T-helper 1 cell (primary cell): ENCODE data around the gene NTRK3.

ENCODE experiments used
- DNase-seq, 5 donors: peaks; one replicate each; pipeline ENCODE4 v3.0.0-alpha.2; 2012 to 2020

The NTRK3 gene

GRCh38 chr15:88257311-88258092 lies 963 bp upstream of the NTRK3 start:
- no peak for DNase-seq

DNA sequence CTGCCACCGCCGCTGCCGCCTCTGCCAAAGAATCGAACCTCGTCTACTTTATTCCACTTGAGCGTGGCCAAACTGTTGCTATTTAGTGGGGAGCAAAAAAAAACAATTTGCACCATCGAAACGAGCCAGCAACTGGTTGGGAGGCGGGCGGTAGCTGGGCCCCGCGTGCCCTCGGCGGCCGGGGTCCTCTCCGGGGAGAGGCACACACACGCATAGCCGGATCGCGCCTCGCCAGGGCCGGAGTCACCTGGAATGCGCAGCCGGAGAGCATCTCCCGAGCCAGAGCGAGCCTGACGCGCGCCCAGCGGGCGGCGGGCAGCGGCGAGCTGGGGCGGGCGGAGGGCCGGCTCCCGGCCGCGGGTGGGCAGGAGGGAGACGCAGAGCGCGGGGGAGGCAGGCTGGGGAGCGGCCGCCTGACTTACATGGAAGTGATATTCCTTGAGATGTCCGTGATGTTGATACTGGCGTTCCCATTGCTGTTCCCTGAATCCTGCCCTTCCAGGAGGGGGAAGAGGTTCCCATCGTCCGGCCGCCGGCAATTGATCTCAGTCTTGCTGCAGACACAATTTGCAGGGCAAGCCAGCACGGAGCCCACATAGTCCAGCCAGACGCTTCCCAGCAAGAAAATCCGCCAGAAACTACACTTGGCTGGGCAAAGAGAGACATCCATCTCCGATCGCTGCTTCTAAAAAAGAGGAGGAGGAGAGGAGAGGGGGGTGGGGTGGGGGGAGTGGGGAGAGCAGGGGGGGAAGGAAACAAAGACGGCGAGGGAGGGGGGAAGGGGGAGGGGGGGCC lies 858 bp downstream of the NTRK3 start:
- DNase-seq: no peak

DNA sequence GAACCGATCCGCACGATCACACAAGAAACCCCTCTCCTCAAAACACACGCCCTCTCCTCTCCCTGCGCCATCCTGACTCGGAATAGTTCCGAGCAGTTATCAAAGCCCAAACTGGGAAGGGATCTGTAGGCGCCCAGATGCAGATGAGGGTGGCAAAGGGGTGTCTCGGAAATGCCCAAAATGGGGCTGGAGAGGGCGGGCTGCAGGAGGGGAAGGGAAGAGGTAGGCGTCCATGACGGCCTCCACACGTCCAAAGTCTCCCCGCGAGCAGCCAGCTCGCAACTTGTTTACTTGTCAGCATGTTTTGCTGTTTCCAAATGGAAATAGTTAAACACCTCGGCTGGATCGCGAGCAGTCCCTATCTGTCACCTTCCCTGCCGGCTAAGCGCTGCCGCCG lies 1.5 kb downstream of the NTRK3 start:
- DNase-seq: no peak

DNA sequence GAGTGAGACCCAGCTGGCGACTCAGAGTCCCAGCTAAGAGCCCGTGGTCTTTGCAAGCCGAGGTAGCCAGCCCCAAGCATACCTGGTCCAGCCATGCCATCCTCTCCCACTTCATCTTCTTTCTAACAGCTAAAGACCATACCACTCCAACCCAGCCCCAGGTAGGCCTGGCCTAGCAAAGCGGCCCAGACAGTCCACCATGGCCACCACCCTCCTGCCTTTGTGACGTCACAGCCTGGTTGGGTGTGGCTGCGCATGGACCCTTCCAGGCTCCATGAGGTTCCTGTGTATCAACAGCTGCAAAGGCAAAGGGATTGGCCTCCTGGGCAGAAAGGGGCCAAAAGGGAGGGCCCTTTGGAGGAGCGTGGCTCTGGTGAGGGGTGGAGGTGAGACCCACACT lies 4.1 kb downstream of the NTRK3 start:
- DNase-seq: no peak

DNA sequence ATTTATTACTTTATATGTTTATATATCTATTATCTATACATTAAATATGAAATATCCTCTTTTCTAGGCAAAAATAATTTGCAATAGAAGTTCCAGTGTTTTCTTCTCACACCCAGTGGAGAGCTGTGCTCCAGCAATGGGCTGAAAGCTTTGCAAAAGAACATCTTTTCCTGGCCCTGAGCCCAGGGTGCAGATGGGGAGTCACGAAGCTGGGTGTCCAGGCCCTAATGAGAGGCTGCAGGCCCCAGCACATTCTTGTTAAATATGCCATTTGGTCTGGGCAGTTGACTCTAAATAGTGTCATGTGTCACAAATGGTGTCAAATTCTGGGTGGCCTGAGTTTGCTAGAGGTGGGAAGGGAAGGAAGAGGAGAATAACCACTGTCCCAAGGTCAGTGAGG lies 5.7 kb downstream of the NTRK3 start:
- no peak for DNase-seq

- DNase-seq: no peak
These were observed 7.3 kb downstream of the NTRK3 start for GRCh38 chr15:88249220-88249619.

- DNase-seq: no peak
These were observed 8.6 kb downstream of the NTRK3 start for GRCh38 chr15:88247914-88248313.

GRCh38 chr15:88246666-88247446 lies 9.7 kb downstream of the NTRK3 start:
- peak; percentile 33 to 60 (median 54) for DNase-seq

DNA sequence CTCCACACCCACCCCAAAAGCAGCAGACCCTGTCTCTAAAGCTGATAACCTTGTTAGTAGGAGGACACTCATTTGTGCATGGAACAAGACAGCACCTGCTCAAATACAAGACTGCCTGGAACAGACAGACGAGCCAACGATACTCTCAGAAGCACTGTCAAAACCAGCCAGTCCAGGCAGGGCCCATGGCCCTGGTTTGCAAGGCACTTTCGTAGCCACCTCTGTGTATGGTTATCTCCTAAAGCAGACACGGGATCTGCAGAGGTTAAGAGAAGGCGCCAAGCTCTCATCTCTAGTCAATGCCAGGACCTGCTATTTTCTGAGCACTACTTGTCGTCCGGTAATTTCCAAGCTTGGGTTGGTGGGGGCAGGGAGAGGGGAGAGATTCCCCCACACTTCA lies 10.5 kb downstream of the NTRK3 start:
- no peak for DNase-seq

GRCh38 chr15:88243895-88244787 lies 12.4 kb downstream of the NTRK3 start:
- no peak for DNase-seq

DNA sequence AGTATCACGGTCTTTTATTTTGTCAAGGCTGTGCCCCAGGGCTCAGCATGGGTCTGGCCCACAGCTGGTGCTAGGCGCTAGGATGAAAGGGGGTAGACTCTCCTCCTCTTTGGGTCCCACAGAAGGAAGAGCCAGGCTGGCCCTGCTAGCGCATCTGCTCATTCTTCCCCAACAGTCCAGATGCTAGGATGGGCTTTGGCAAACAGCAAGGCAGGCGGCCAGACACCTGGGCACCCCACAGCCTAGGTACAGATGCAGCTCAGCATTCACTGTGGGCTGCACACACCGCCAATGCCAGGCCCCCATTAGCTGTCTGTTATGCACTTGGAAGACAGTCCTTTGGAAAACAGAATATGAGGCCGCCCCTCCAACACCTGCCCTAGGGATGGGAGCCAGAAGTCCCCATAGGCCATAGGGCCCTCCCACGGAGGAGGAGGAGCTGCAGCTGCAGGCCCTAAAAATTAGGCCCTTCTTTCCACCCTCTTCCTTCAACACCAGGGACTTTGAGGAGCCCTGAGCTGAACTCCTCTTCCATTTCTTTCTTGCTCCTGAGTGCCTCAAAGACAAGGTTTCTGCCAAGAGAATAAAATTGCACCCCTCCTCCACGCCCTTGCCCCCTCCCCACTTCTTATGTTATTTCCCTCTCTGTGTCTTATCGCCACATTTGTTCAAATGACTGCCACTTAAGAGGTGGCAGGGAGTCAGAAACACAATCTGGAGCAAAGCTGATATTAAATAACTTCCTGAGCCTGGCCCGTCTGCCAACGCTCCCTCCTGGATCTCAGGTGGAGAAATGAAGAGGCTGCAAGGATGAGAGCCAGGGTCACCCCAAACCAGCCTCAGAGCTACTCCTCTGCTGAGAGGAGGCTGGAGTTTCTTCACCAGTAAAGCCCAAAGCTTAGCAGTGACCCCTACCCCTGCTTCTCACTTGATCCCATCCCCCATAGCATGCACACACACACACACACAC lies 13.7 kb downstream of the NTRK3 start:
- no peak for DNase-seq

GRCh38 chr15:88241461-88241860 lies 15.1 kb downstream of the NTRK3 start:
- no peak for DNase-seq

GRCh38 chr15:88241060-88241459 lies 15.5 kb downstream of the NTRK3 start:
- no peak for DNase-seq

DNA sequence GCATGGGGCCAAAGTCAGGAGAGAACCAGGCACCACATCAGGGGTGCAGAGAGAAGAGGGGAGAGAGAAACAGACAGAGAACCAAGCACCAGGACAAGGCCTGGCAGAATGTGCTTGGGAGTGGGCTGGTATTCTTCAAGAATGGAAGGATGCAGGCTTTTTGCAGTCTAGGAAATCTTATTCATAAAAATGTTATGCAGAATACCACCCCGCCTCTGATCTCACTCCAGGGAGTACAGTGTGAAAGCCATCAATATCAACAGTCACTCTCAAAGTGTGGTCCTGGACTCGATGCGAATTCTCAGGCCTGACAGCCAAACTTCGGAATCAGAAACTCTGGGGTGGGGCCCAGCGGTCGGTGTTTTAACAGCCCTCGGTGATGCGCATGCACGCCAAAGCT lies 16.9 kb downstream of the NTRK3 start:
- DNase-seq: no peak

GRCh38 chr15:88238618-88239430 lies 17.7 kb downstream of the NTRK3 start:
- DNase-seq: no peak

DNA sequence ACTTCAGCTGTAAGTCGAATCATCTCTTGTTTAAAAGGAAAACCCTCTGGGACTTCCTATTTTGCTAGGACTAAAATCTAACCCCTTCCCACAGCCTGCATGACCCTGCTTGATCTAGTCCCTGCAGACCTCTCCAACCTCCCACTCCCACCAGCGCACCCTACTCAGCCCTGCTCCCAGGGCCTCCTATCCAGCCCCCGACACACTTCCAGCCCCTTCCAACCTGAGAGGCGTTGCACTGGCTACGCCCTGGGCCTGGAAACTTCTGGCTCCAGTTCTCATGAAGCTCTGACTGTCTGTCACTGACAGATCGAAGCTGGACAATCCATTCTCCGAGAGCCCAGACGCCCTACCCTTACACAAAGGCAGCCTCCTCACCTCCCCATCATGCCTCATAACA lies 21.8 kb downstream of the NTRK3 start:
- no peak for DNase-seq

DNA sequence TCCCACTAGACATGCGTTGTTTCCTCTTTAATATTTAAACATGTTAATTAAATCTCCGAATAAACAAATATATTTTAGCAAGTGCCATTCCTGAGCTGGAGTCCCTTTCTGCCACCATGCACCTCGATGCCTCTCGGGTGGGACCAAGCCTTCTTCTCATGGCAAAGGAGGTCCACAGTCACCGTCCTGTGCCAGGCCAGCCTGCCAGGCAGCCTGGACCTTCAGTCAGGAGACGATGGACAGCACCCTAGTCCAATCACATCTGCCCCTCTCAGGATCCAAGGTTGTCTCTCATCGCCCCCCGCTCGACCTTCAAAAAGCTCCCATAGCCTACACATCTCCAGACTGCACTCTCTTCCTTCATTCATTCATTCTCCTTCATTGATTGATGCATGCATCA lies 22.6 kb downstream of the NTRK3 start:
- no peak for DNase-seq

- no peak for DNase-seq
These were observed 23.8 kb downstream of the NTRK3 start for GRCh38 chr15:88232771-88233201.

- no peak for DNase-seq
These were observed 24.5 kb downstream of the NTRK3 start for GRCh38 chr15:88231909-88232644.
